ENCODE data around the gene GON4L.
"Not testable (repeated sequence)": the region's sequence is repeated elsewhere in the genome, so short reads cannot be mapped to it uniquely, and the experiment has no call there.

GON4L gene

GRCh38 chr1:155763989-155764388 lies 93.0 kb downstream of the GON4L start:
- H3K36me3 ChIP-seq (ENCODE audit: control insufficient read depth, low read length): peaks cover 69% of the 10 kb centered on the region
- H3F3A ChIP-seq (ENCODE audit: control insufficient read depth, insufficient read depth); H3K9me2 ChIP-seq (replicated peaks; ENCODE audit: control insufficient read depth, low read length); H3K4me2 ChIP-seq (ENCODE audit: low read length); H3K4me1 ChIP-seq (ENCODE audit: control insufficient read depth, low read length); H3K9me3 ChIP-seq (ENCODE audit: control insufficient read depth, insufficient read depth, low read length); H3K4me3 ChIP-seq (ENCODE audit: low read length); H3K79me2 ChIP-seq (ENCODE audit: control insufficient read depth, low read length); H3K27ac ChIP-seq (ENCODE audit: low read depth, low read length); H3K27me3 ChIP-seq (ENCODE audit: control insufficient read depth, low read length); H4K20me1 ChIP-seq (ENCODE audit: control insufficient read depth, insufficient read depth, low read depth, low read length): not testable (repeated sequence)

- not testable (repeated sequence) for H3K4me2 ChIP-seq (ENCODE audit: low read length); H3K27me3 ChIP-seq (ENCODE audit: control insufficient read depth, low read length); H3K9me3 ChIP-seq (ENCODE audit: control insufficient read depth, insufficient read depth, low read length); H3K4me3 ChIP-seq (ENCODE audit: low read length); H3K27ac ChIP-seq (ENCODE audit: low read depth, low read length); H3K9me2 ChIP-seq (replicated peaks; ENCODE audit: control insufficient read depth, low read length); H3K79me2 ChIP-seq (ENCODE audit: control insufficient read depth, low read length); H3K4me1 ChIP-seq (ENCODE audit: control insufficient read depth, low read length); H4K20me1 ChIP-seq (ENCODE audit: control insufficient read depth, insufficient read depth, low read depth, low read length); H3F3A ChIP-seq (ENCODE audit: control insufficient read depth, insufficient read depth)
- H3K36me3 ChIP-seq (ENCODE audit: control insufficient read depth, low read length): peaks cover 65% of the 10 kb centered on the region
Observed at GRCh38 chr1:155763090-155763815, 93.8 kb downstream of the GON4L start.

GRCh38 chr1:155761736-155762405 lies 95.1 kb downstream of the GON4L start:
- no peak overlapping the region for H3K4me2 ChIP-seq (ENCODE audit: low read length)
- H3K79me2 ChIP-seq (ENCODE audit: control insufficient read depth, low read length): no peaks in the 10 kb centered on the region
- no peaks in the 10 kb centered on the region for H3K9me2 ChIP-seq (replicated peaks; ENCODE audit: control insufficient read depth, low read length)
- peaks cover 64% of the 10 kb centered on the region for H3K36me3 ChIP-seq (ENCODE audit: control insufficient read depth, low read length)
- no peaks in the 10 kb centered on the region for H3K9me3 ChIP-seq (ENCODE audit: control insufficient read depth, insufficient read depth, low read length)
- TF ChIP-seq EZH2phosphoT487 (IDR thresholded peaks at IDR 0.05; ENCODE audit: borderline replicate concordance, low read length) (no peak), CTCF (IDR thresholded peaks at IDR 0.05; ENCODE audit: low read depth, low read length, poor library complexity, severe bottlenecking) (no peak)
- H3K27ac ChIP-seq (ENCODE audit: low read depth, low read length): no peak overlapping the region
- H3K27me3 ChIP-seq (ENCODE audit: control insufficient read depth, low read length): no peaks in the 10 kb centered on the region
- no peaks in the 10 kb centered on the region for H3K4me1 ChIP-seq (ENCODE audit: control insufficient read depth, low read length)
- H4K20me1 ChIP-seq (ENCODE audit: control insufficient read depth, insufficient read depth, low read depth, low read length): no peaks in the 10 kb centered on the region
- no peak overlapping the region for H3K4me3 ChIP-seq (ENCODE audit: low read length)
- no peaks in the 10 kb centered on the region for H3F3A ChIP-seq (ENCODE audit: control insufficient read depth, insufficient read depth)

- Histone ChIP-seq H3K27ac (ENCODE audit: low read depth, low read length) (no peak overlapping the region), H3K36me3 (ENCODE audit: control insufficient read depth, low read length) (peaks cover 64% of the 10 kb centered on the region), H3K9me3 (ENCODE audit: control insufficient read depth, insufficient read depth, low read length) (no peaks in the 10 kb centered on the region), H3F3A (ENCODE audit: control insufficient read depth, insufficient read depth) (no peaks in the 10 kb centered on the region), H3K27me3 (ENCODE audit: control insufficient read depth, low read length) (no peaks in the 10 kb centered on the region), H3K79me2 (ENCODE audit: control insufficient read depth, low read length) (no peaks in the 10 kb centered on the region), H3K4me3 (ENCODE audit: low read length) (no peak overlapping the region), H4K20me1 (ENCODE audit: control insufficient read depth, insufficient read depth, low read depth, low read length) (no peaks in the 10 kb centered on the region), H3K4me1 (ENCODE audit: control insufficient read depth, low read length) (no peaks in the 10 kb centered on the region), H3K9me2 (replicated peaks; ENCODE audit: control insufficient read depth, low read length) (no peaks in the 10 kb centered on the region), H3K4me2 (ENCODE audit: low read length) (no peak overlapping the region)
- no peak for TF ChIP-seq EZH2phosphoT487 (IDR thresholded peaks at IDR 0.05; ENCODE audit: borderline replicate concordance, low read length)
- TF ChIP-seq CTCF (IDR thresholded peaks at IDR 0.05; ENCODE audit: low read depth, low read length, poor library complexity, severe bottlenecking): no peak
Observed at GRCh38 chr1:155760751-155761475, 96.1 kb downstream of the GON4L start.
